MM.1S (cell line): ENCODE data around the gene RAPGEF2.

ENCODE experiments used
- DNase-seq: peaks from one replicate; pipeline ENCODE4 v3.0.0-alpha.2; 2015
- H2AFZ ChIP-seq: fragments of 300-600 bp; sonication (generic); 2 replicates; pipeline ENCODE4 v1.6.0; 2016; ENCODE audit warnings: antibody characterized with exemption, low read length
- H3F3A ChIP-seq: fragments of 300-600 bp; sonication (generic); 2 replicates; pipeline ENCODE4 v1.6.1; 2016; ENCODE audit warnings: mild to moderate bottlenecking, antibody characterized with exemption, low read length, moderate library complexity, mixed read lengths; ENCODE audit not compliant: insufficient read depth
- H3K27ac ChIP-seq: fragments of 300-600 bp; sonication (generic); 2 replicates; pipeline ENCODE4 v1.5.1; 2016; ENCODE audit warnings: mild to moderate bottlenecking, low read length
- H3K27me3 ChIP-seq: fragments of 300-600 bp; sonication (generic); replicated peaks from 2 replicates; pipeline ENCODE4 v1.6.0; 2016; ENCODE audit warnings: low read length; ENCODE audit not compliant: insufficient read depth
- H3K36me3 ChIP-seq: fragments of 300-600 bp; sonication (generic); replicated peaks from 2 replicates; pipeline ENCODE4 v1.6.1; 2016; ENCODE audit warnings: mild to moderate bottlenecking, low read length, mixed read lengths; ENCODE audit not compliant: insufficient read depth
- H3K4me1 ChIP-seq: fragments of 300-600 bp; sonication (generic); 2 replicates; pipeline ENCODE4 v1.6.1; 2016; ENCODE audit warnings: low read length, mixed read lengths
- H3K4me2 ChIP-seq: fragments of 300-600 bp; sonication (generic); 2 replicates; pipeline ENCODE4 v1.6.0; 2016; ENCODE audit warnings: low read depth, low read length
- H3K4me3 ChIP-seq: fragments of 300-600 bp; sonication (generic); 2 replicates; pipeline ENCODE4 v1.5.1; 2016; ENCODE audit warnings: low read length, mixed read lengths
- H3K79me2 ChIP-seq: fragments of 300-600 bp; sonication (generic); 2 replicates; pipeline ENCODE4 v1.6.1; 2016; ENCODE audit warnings: mixed run types, low read length, mixed read lengths
- H3K9ac ChIP-seq: fragments of 300-600 bp; sonication (generic); 2 replicates; pipeline ENCODE4 v1.6.1; 2016; ENCODE audit warnings: low read length, mixed read lengths
- H3K9me2 ChIP-seq: fragments of 300-600 bp; sonication (generic); replicated peaks from 2 replicates; pipeline ENCODE4 v1.6.1; 2016; ENCODE audit warnings: mild to moderate bottlenecking, low read length, mixed read lengths; ENCODE audit not compliant: insufficient read depth
- H3K9me3 ChIP-seq: fragments of 300-600 bp; sonication (generic); replicated peaks from 2 replicates; pipeline ENCODE4 v1.6.1; 2016; ENCODE audit warnings: mild to moderate bottlenecking, low read length, mixed read lengths; ENCODE audit not compliant: insufficient read depth
- H4K20me1 ChIP-seq: fragments of 300-600 bp; sonication (generic); 2 replicates; pipeline ENCODE4 v1.6.1; 2016; ENCODE audit warnings: mild to moderate bottlenecking, low read length, moderate library complexity, mixed read lengths; ENCODE audit not compliant: insufficient read depth
- EZH2 ChIP-seq: fragments of 300-600 bp; sonication (generic); optimal IDR thresholded peaks from 2 replicates; pipeline ENCODE3; 2017; ENCODE audit warnings: low read depth, mild to moderate bottlenecking, antibody characterized with exemption, low read length, mixed read lengths
- EZH2phosphoT487 ChIP-seq: fragments of 300-600 bp; sonication (generic); IDR thresholded peaks from 2 replicates; pipeline ENCODE4 v1.6.1; 2018; ENCODE audit warnings: antibody characterized with exemption, low read length
- TF ChIP-seq, protein P1 (sequence below): fragments of 300-600 bp; sonication (generic); IDR thresholded peaks from 2 replicates; pipeline ENCODE4 v1.5.1; 2016; ENCODE audit warnings: antibody characterized with exemption, low read length, mixed read lengths

The RAPGEF2 gene

DNA sequence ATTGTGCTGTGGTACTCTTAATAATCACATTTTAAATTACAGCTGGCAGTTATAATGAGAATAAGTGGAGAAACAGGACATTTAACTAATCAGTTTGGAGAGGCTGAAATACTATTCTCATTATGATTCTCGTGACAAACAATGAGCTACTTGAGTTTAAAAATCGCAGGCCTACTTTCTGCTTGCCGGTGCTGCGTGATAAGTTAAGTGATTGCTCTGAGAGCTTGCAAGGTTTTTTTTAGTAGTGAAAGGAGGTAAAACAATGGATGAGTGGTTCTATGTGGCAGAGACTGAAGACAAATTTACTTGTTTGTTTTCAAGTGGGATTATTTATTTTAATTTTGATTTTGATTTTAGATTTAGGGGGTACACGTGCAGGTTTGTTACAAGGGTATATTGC lies 114.0 kb downstream of the RAPGEF2 start:
- Histone ChIP-seq H3K27me3 (no peaks in the 10 kb centered on the region), H3K9me3 (no peaks in the 10 kb centered on the region), H3K4me1 (no peaks in the 10 kb centered on the region), H3K36me3 (no peaks in the 10 kb centered on the region), H3K79me2 (0 out of 2 replicates have a peak, but pooled peaks cover 4% of the 10 kb centered on the region), H3K27ac (no peak overlapping the region), H3F3A (no peaks in the 10 kb centered on the region), H3K4me3 (no peak overlapping the region), H4K20me1 (no peaks in the 10 kb centered on the region), H3K9me2 (no peaks in the 10 kb centered on the region), H3K9ac (no peak overlapping the region), H3K4me2 (no peak overlapping the region), H2AFZ (no peak overlapping the region)
- TF ChIP-seq EZH2phosphoT487, result no peak
- TF ChIP-seq, protein P1, sequence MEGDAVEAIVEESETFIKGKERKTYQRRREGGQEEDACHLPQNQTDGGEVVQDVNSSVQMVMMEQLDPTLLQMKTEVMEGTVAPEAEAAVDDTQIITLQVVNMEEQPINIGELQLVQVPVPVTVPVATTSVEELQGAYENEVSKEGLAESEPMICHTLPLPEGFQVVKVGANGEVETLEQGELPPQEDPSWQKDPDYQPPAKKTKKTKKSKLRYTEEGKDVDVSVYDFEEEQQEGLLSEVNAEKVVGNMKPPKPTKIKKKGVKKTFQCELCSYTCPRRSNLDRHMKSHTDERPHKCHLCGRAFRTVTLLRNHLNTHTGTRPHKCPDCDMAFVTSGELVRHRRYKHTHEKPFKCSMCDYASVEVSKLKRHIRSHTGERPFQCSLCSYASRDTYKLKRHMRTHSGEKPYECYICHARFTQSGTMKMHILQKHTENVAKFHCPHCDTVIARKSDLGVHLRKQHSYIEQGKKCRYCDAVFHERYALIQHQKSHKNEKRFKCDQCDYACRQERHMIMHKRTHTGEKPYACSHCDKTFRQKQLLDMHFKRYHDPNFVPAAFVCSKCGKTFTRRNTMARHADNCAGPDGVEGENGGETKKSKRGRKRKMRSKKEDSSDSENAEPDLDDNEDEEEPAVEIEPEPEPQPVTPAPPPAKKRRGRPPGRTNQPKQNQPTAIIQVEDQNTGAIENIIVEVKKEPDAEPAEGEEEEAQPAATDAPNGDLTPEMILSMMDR, result no peak
- TF ChIP-seq EZH2, result no peak
- no peak for DNase-seq

DNA sequence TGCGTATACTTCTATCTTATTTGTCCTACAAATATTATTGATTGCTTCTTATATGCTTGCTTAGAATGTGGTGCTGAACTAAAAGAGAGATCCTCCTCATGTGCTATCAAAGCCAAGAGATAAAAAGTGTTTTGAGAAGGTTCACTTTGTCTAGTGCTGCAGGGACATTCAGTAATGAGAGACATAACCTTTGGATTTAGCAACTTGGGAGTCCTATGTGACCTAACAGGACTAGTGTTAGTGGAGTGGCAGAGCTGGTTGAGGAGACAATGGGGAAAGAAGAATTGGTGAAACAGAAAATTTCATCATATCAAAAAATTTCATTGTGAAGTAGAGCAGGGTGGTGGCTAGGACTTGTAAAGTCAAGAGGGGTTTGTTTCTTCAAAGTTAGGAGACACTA lies 117.0 kb downstream of the RAPGEF2 start:
- no peaks in the 10 kb centered on the region for H3K27me3 ChIP-seq
- no peaks in the 10 kb centered on the region for H3K36me3 ChIP-seq
- no peak overlapping the region for H3K4me2 ChIP-seq
- no peaks in the 10 kb centered on the region for H3F3A ChIP-seq
- no peak overlapping the region for H3K27ac ChIP-seq
- no peaks in the 10 kb centered on the region for H4K20me1 ChIP-seq
- no peak overlapping the region for H3K9ac ChIP-seq
- TF ChIP-seq, protein P1, result no peak
- H3K79me2 ChIP-seq, result 0 out of 2 replicates have a peak, but pooled peaks cover 3% of the 10 kb centered on the region
- no peaks in the 10 kb centered on the region for H3K9me3 ChIP-seq
- no peaks in the 10 kb centered on the region for H3K4me1 ChIP-seq
- H3K4me3 ChIP-seq, result no peak overlapping the region
- H2AFZ ChIP-seq, result no peak overlapping the region
- no peaks in the 10 kb centered on the region for H3K9me2 ChIP-seq
- DNase-seq, result no peak

- no peak for DNase-seq
- H3K9ac ChIP-seq, result no peak overlapping the region
- TF ChIP-seq EZH2 (no peak), EZH2phosphoT487 (no peak)
- TF ChIP-seq, protein P1, result no peak
- no peak overlapping the region for H3K27ac ChIP-seq
- H4K20me1 ChIP-seq, result no peaks in the 10 kb centered on the region
- H3F3A ChIP-seq, result no peaks in the 10 kb centered on the region
- H3K4me1 ChIP-seq, result no peaks in the 10 kb centered on the region
- H2AFZ ChIP-seq, result no peak overlapping the region
- H3K36me3 ChIP-seq, result no peaks in the 10 kb centered on the region
- no peak overlapping the region for H3K4me2 ChIP-seq
- no peak overlapping the region for H3K4me3 ChIP-seq
- no peaks in the 10 kb centered on the region for H3K27me3 ChIP-seq
- no peaks in the 10 kb centered on the region for H3K9me3 ChIP-seq
- no peaks in the 10 kb centered on the region for H3K9me2 ChIP-seq
- no peaks in the 10 kb centered on the region for H3K79me2 ChIP-seq
Observed at GRCh38 chr4:159220353-159220752, 117.5 kb downstream of the RAPGEF2 start.
